GM19025 (cell line): ENCODE results near the gene PIWIL1.

Experiments used
- ATAC-seq: cut with Tn5 transposase; IDR thresholded peaks from one replicate; pipeline ENCODE4 v1.9.1; 2021; ENCODE audit warnings: mild to moderate bottlenecking, low read depth, moderate library complexity; ENCODE audit not compliant: unreplicated experiment

PIWIL1 gene

GRCh38 chr12:130369816-130370215 is 32.1 kb downstream of the PIWIL1 start:
- ATAC-seq = no peak

GRCh38 chr12:130371296-130371695 is 33.6 kb downstream of the PIWIL1 start:
- no peak for ATAC-seq

GRCh38 chr12:130372936-130373335 is 35.2 kb downstream of the PIWIL1 start:
- no peak for ATAC-seq

GRCh38 chr12:130374083-130374482 is 36.4 kb downstream of the PIWIL1 start:
- ATAC-seq = no peak

- no peak for ATAC-seq
Measured at GRCh38 chr12:130375296-130376287, 37.9 kb downstream of the PIWIL1 start.

GRCh38 chr12:130382818-130383217 is 45.1 kb downstream of the PIWIL1 start:
- no peak for ATAC-seq

GRCh38 chr12:130384234-130384633 is 46.5 kb downstream of the PIWIL1 start:
- ATAC-seq = no peak

- ATAC-seq = no peak
Measured at GRCh38 chr12:130385193-130385592, 47.5 kb downstream of the PIWIL1 start.

GRCh38 chr12:130391186-130391585 is 53.5 kb downstream of the PIWIL1 start:
- ATAC-seq = no peak

- ATAC-seq = no peak
Measured at GRCh38 chr12:130394906-130395305, 57.2 kb downstream of the PIWIL1 start.

- no peak for ATAC-seq
Measured at GRCh38 chr12:130396667-130397066, 59.0 kb downstream of the PIWIL1 start.

- no peak for ATAC-seq
Measured at GRCh38 chr12:130398100-130398848, 60.6 kb downstream of the PIWIL1 start.

- ATAC-seq = no peak
Measured at GRCh38 chr12:130401703-130402102, 64.0 kb downstream of the PIWIL1 start.

- ATAC-seq = no peak
Measured at GRCh38 chr12:130405332-130405731, 67.6 kb downstream of the PIWIL1 start.

GRCh38 chr12:130412384-130412783 is 74.7 kb downstream of the PIWIL1 start:
- ATAC-seq = no peak

GRCh38 chr12:130413909-130414308 is 76.2 kb downstream of the PIWIL1 start:
- ATAC-seq = no peak

- no peak for ATAC-seq
Measured at GRCh38 chr12:130414381-130414780, 76.7 kb downstream of the PIWIL1 start.

GRCh38 chr12:130418251-130418650 is 80.6 kb downstream of the PIWIL1 start:
- ATAC-seq = no peak

- ATAC-seq = no peak
Measured at GRCh38 chr12:130419116-130419515, 81.4 kb downstream of the PIWIL1 start.

GRCh38 chr12:130420071-130420470 is 82.4 kb downstream of the PIWIL1 start:
- ATAC-seq = no peak

GRCh38 chr12:130421896-130422295 is 84.2 kb downstream of the PIWIL1 start:
- ATAC-seq = no peak
